Measurements from ENCODE around the gene ZIK1.

Gene ZIK1

GRCh38 chr19:57606931-57607330, 23.0 kb downstream of the ZIK1 start:
- in situ Hi-C loops (cut with MboI; ENCODE audit: low sequenced_read_pairs), result no loop called here

- in situ Hi-C loops (cut with MboI; ENCODE audit: low sequenced_read_pairs), result no loop called here
Observed at GRCh38 chr19:57611113-57611512, 27.2 kb downstream of the ZIK1 start.

- in situ Hi-C loops (cut with MboI; ENCODE audit: low sequenced_read_pairs), result no loop called here
Observed at GRCh38 chr19:57613941-57614743, 30.2 kb downstream of the ZIK1 start, which contains the start of gene ZNF134. ZNF134 (plus strand) TSS chr19:57614242; CDS start chr19:57619469, 5,227 bp downstream.

GRCh38 chr19:57615346-57615745, 31.4 kb downstream of the ZIK1 start:
- in situ Hi-C loops (cut with MboI; ENCODE audit: low sequenced_read_pairs), result no loop called here

GRCh38 chr19:57620673-57621348, 36.9 kb downstream of the ZIK1 start:
- in situ Hi-C loops (cut with MboI; ENCODE audit: low sequenced_read_pairs), result no loop called here

GRCh38 chr19:57623091-57623490, 39.1 kb downstream of the ZIK1 start:
- in situ Hi-C loops (cut with MboI; ENCODE audit: low sequenced_read_pairs), result no loop called here

- in situ Hi-C loops (cut with MboI; ENCODE audit: low sequenced_read_pairs), result no loop called here
Observed at GRCh38 chr19:57632987-57633831, 49.3 kb downstream of the ZIK1 start, which contains the start of gene ZNF211. ZNF211 (plus strand) TSS chr19:57633168; CDS start chr19:57633347, 179 bp downstream.

- in situ Hi-C loops (cut with MboI; ENCODE audit: low sequenced_read_pairs), result no loop called here
Observed at GRCh38 chr19:57633832-57634131, 49.8 kb downstream of the ZIK1 start.

- in situ Hi-C loops (cut with MboI; ENCODE audit: low sequenced_read_pairs), result no loop called here
Observed at GRCh38 chr19:57637379-57637778, 53.4 kb downstream of the ZIK1 start.

GRCh38 chr19:57641715-57642234, 57.8 kb downstream of the ZIK1 start:
- in situ Hi-C loops (cut with MboI; ENCODE audit: low sequenced_read_pairs), result no loop called here

- in situ Hi-C loops (cut with MboI; ENCODE audit: low sequenced_read_pairs), result no loop called here
Observed at GRCh38 chr19:57642396-57643046, 58.6 kb downstream of the ZIK1 start.

All from HL-60/S4 (cell line).